ENCODE measurements around the gene RPL31.

RPL31 gene

GRCh38 chr2:100991404-100991773, 10.7 kb upstream of the RPL31 start:
- Histone ChIP-seq H4K20me1 (ENCODE audit: insufficient read depth, low read length) (no peaks in the 10 kb centered on the region), H3K9ac (ENCODE audit: low read length) (no peak overlapping the region), H3K79me2 (ENCODE audit: low read length) (no peaks in the 10 kb centered on the region), H3K27ac (ENCODE audit: low read length) (no peak overlapping the region), H3K36me3 (replicated peaks; ENCODE audit: insufficient read depth, low read length) (no peaks in the 10 kb centered on the region), H2AFZ (ENCODE audit: low read length) (no peak overlapping the region), H3K4me1 (ENCODE audit: low read length) (no peaks in the 10 kb centered on the region), H3K27me3 (replicated peaks; ENCODE audit: insufficient read depth, low read length) (no peaks in the 10 kb centered on the region), H3K4me2 (ENCODE audit: low read depth, low read length) (no peak overlapping the region), H3K9me3 (replicated peaks; ENCODE audit: insufficient read depth, low read length) (no peaks in the 10 kb centered on the region), H3K4me3 (ENCODE audit: low read length) (no peak overlapping the region), H3F3A (ENCODE audit: insufficient read depth, low read length) (no peaks in the 10 kb centered on the region), H3K9me2 (replicated peaks; ENCODE audit: insufficient read depth, low read length) (no peaks in the 10 kb centered on the region)
- TF ChIP-seq EZH2phosphoT487 (IDR thresholded peaks at IDR 0.05; ENCODE audit: low read length) (no peak), EZH2 (optimal IDR thresholded peaks at IDR 0.05; ENCODE audit: low read depth, low read length) (no peak)
- TF ChIP-seq, protein P1, sequence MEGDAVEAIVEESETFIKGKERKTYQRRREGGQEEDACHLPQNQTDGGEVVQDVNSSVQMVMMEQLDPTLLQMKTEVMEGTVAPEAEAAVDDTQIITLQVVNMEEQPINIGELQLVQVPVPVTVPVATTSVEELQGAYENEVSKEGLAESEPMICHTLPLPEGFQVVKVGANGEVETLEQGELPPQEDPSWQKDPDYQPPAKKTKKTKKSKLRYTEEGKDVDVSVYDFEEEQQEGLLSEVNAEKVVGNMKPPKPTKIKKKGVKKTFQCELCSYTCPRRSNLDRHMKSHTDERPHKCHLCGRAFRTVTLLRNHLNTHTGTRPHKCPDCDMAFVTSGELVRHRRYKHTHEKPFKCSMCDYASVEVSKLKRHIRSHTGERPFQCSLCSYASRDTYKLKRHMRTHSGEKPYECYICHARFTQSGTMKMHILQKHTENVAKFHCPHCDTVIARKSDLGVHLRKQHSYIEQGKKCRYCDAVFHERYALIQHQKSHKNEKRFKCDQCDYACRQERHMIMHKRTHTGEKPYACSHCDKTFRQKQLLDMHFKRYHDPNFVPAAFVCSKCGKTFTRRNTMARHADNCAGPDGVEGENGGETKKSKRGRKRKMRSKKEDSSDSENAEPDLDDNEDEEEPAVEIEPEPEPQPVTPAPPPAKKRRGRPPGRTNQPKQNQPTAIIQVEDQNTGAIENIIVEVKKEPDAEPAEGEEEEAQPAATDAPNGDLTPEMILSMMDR (IDR thresholded peaks at IDR 0.05; ENCODE audit: low read length): no peak
- no peak for DNase-seq

GRCh38 chr2:100992262-100992661, 9.8 kb upstream of the RPL31 start:
- H3K9me3 ChIP-seq (replicated peaks; ENCODE audit: insufficient read depth, low read length): no peaks in the 10 kb centered on the region
- H4K20me1 ChIP-seq (ENCODE audit: insufficient read depth, low read length): no peaks in the 10 kb centered on the region
- H3K4me2 ChIP-seq (ENCODE audit: low read depth, low read length): no peak overlapping the region
- H3K27ac ChIP-seq (ENCODE audit: low read length): no peak overlapping the region
- no peaks in the 10 kb centered on the region for H3F3A ChIP-seq (ENCODE audit: insufficient read depth, low read length)
- no peaks in the 10 kb centered on the region for H3K27me3 ChIP-seq (replicated peaks; ENCODE audit: insufficient read depth, low read length)
- TF ChIP-seq, protein P1 (IDR thresholded peaks at IDR 0.05; ENCODE audit: low read length): no peak
- TF ChIP-seq EZH2phosphoT487 (IDR thresholded peaks at IDR 0.05; ENCODE audit: low read length) (no peak), EZH2 (optimal IDR thresholded peaks at IDR 0.05; ENCODE audit: low read depth, low read length) (no peak)
- H3K9me2 ChIP-seq (replicated peaks; ENCODE audit: insufficient read depth, low read length): no peaks in the 10 kb centered on the region
- no peaks in the 10 kb centered on the region for H3K4me1 ChIP-seq (ENCODE audit: low read length)
- H3K4me3 ChIP-seq (ENCODE audit: low read length): no peak overlapping the region
- no peak overlapping the region for H2AFZ ChIP-seq (ENCODE audit: low read length)
- no peaks in the 10 kb centered on the region for H3K36me3 ChIP-seq (replicated peaks; ENCODE audit: insufficient read depth, low read length)
- H3K9ac ChIP-seq (ENCODE audit: low read length): no peak overlapping the region
- DNase-seq: no peak
- H3K79me2 ChIP-seq (ENCODE audit: low read length): no peaks in the 10 kb centered on the region

DNA sequence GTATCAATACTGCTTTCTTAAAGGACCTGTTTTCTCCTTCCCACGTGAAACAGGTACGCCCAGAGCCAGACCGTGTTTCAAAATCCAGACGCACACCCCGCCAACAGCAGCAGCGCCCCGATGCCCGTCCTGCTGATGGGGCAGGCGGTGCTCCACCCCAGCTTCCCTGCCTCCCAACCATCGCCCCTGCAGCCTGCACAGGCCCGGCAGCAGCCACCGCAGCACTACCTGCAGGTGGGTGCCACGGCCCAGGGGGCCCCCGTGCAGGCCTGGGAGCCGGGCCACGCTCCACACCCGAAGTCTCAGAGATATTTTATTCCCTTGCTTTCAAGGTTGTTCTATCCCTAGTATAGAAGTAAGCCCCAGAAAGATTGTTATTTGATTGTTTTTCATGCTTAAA, 8.8 kb upstream of the RPL31 start:
- H3K9me3 ChIP-seq (replicated peaks; ENCODE audit: insufficient read depth, low read length): no peaks in the 10 kb centered on the region
- H3K4me3 ChIP-seq (ENCODE audit: low read length): no peak overlapping the region
- H3K27me3 ChIP-seq (replicated peaks; ENCODE audit: insufficient read depth, low read length): no peaks in the 10 kb centered on the region
- H3K4me2 ChIP-seq (ENCODE audit: low read depth, low read length): no peak overlapping the region
- H2AFZ ChIP-seq (ENCODE audit: low read length): no peak overlapping the region
- no peaks in the 10 kb centered on the region for H3K4me1 ChIP-seq (ENCODE audit: low read length)
- no peaks in the 10 kb centered on the region for H3K79me2 ChIP-seq (ENCODE audit: low read length)
- H3K9me2 ChIP-seq (replicated peaks; ENCODE audit: insufficient read depth, low read length): no peaks in the 10 kb centered on the region
- no peak overlapping the region for H3K27ac ChIP-seq (ENCODE audit: low read length)
- H3K36me3 ChIP-seq (replicated peaks; ENCODE audit: insufficient read depth, low read length): no peaks in the 10 kb centered on the region
- no peak overlapping the region for H3K9ac ChIP-seq (ENCODE audit: low read length)
- H3F3A ChIP-seq (ENCODE audit: insufficient read depth, low read length): no peaks in the 10 kb centered on the region
- no peaks in the 10 kb centered on the region for H4K20me1 ChIP-seq (ENCODE audit: insufficient read depth, low read length)
- no peak for TF ChIP-seq EZH2phosphoT487 (IDR thresholded peaks at IDR 0.05; ENCODE audit: low read length)
- TF ChIP-seq, protein P1 (IDR thresholded peaks at IDR 0.05; ENCODE audit: low read length): no peak
- TF ChIP-seq EZH2 (optimal IDR thresholded peaks at IDR 0.05; ENCODE audit: low read depth, low read length): no peak
- DNase-seq: no peak

Data from MM.1S (cell line).